Measurements from ENCODE around the gene HDAC10. TPM values are rescaled to one million over a fixed set of nuclear protein-coding genes. Genes with fewer than 3 reads are reported as not detected.

Gene HDAC10
- total and polyA plus RNA-seq, 2 experiments from 2014 or later, result 23.8 to 30.2 TPM

DNA sequence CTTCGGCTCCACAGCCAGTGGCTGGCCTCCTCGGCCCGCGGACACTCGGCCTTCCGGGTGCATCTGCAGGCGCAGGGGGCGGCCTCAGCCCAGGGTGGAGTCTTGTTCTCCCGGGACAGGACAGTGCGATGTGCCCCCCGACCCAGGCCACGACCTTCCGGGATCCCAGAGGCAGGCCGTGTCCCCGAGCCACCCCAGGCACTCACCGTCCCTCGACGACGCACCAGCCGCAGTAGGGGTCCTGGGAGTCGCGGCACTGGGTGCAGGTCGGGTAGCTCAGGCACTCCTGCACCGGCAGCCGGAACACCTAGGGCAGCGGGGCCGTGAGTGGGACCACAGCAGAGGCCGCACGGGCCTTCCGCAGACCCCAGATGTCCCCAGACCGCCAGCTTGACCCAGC lies 36.7 kb upstream of the HDAC10 start:
- Histone ChIP-seq H3K27me3 (no peaks in the 10 kb centered on the region), H3K79me2 (peaks cover 59% of the 10 kb centered on the region), H4K20me1 (ENCODE audit: insufficient read depth, poor library complexity, severe bottlenecking) (peaks cover 45% of the 10 kb centered on the region), H2AFZ (no peak overlapping the region), H3K4me3 (no peak overlapping the region), H3K9me2 (replicated peaks; ENCODE audit: insufficient read depth) (no peaks in the 10 kb centered on the region), H3K4me2 (no peak overlapping the region), H3K4me1 (ENCODE audit: insufficient read depth) (peaks cover 9% of the 10 kb centered on the region), H3K36me3 (replicated peaks; ENCODE audit: insufficient read depth, low read depth) (no peaks in the 10 kb centered on the region), H3K9me3 (ENCODE audit: low read depth) (no peaks in the 10 kb centered on the region), H3K27ac (no peak overlapping the region)
- TF ChIP-seq EZH2phosphoT487 (IDR thresholded peaks at IDR 0.05; ENCODE audit: low read depth, severe bottlenecking, unreplicated experiment), result no peak
- TF ChIP-seq, protein P1, sequence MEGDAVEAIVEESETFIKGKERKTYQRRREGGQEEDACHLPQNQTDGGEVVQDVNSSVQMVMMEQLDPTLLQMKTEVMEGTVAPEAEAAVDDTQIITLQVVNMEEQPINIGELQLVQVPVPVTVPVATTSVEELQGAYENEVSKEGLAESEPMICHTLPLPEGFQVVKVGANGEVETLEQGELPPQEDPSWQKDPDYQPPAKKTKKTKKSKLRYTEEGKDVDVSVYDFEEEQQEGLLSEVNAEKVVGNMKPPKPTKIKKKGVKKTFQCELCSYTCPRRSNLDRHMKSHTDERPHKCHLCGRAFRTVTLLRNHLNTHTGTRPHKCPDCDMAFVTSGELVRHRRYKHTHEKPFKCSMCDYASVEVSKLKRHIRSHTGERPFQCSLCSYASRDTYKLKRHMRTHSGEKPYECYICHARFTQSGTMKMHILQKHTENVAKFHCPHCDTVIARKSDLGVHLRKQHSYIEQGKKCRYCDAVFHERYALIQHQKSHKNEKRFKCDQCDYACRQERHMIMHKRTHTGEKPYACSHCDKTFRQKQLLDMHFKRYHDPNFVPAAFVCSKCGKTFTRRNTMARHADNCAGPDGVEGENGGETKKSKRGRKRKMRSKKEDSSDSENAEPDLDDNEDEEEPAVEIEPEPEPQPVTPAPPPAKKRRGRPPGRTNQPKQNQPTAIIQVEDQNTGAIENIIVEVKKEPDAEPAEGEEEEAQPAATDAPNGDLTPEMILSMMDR (IDR thresholded peaks at IDR 0.05; ENCODE audit: poor library complexity), result no peak
- TF ChIP-seq EZH2 (IDR thresholded peaks at IDR 0.05; ENCODE audit: borderline replicate concordance), result no peak
- DNase-seq (ENCODE audit: low spot score), result no peak
- over 99% methylated on average over 21 of the region's 31 CpGs for WGBS (ENCODE audit: low lambda C conversion rate, missing lambda C conversion rate)

DNA sequence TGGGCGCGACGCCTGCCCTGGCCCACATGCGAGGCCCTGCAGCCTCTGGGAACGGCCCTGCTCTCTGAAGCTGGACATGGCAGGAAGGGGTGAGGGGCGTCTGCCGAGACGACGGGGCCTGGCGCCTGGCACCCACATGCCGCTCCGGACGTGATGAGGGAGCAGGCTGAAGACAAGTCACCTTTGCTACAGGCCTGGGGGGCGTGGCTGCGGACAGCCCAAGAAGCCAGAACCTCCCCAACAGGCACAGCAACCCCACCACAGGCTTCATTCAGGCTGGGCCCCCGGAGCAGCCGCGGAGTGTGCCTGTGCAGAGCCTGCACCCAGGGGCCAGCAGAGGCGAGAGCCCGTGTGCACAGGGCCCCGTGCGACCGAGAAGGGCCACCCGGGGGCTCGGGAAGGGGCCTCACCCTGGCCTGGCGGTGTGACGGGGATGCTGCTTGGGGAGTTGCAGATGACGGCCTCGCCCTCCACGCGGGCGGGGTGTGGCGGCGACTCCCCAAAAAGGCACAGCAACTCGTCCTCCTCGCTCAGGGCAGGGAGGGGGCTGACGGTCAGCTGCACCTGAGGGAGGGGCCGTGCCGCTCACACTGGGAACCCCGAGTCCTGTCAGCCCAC lies 35.7 kb upstream of the HDAC10 start:
- WGBS (ENCODE audit: low lambda C conversion rate, missing lambda C conversion rate), result 94% methylated on average over 40 of the region's 40 CpGs
- H3K79me2 ChIP-seq, result peaks cover 50% of the 10 kb centered on the region
- DNase-seq (ENCODE audit: low spot score), result no peak

DNA sequence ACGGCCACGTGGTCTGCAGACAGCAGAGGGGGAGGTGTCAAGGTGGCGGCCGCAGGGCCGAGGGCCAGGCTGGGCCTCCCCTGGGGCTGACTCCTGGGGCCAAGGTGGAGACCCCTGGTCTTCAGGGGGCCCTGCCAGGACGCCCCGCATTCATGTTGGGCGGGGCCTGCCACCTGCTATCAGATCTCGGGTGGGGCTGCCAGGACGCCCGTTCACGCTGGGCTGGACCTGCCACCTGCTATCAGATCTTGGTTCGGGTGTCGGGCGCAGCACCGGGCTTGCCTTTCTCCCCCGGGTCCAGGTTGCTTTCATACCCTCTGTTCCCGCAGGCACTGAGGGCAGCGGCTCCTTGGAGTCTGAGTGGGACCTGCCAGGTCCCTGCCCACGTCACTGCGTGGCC lies 35.2 kb upstream of the HDAC10 start:
- Histone ChIP-seq H3K27ac (no peak overlapping the region), H3K4me2 (no peak overlapping the region), H3K27me3 (no peaks in the 10 kb centered on the region), H4K20me1 (ENCODE audit: insufficient read depth, poor library complexity, severe bottlenecking) (peaks cover 30% of the 10 kb centered on the region), H3K4me3 (no peak overlapping the region), H2AFZ (no peak overlapping the region), H3K36me3 (replicated peaks; ENCODE audit: insufficient read depth, low read depth) (no peaks in the 10 kb centered on the region), H3K9me3 (ENCODE audit: low read depth) (no peaks in the 10 kb centered on the region), H3K4me1 (ENCODE audit: insufficient read depth) (peaks cover 12% of the 10 kb centered on the region), H3K9me2 (replicated peaks; ENCODE audit: insufficient read depth) (no peaks in the 10 kb centered on the region), H3K79me2 (peaks cover 44% of the 10 kb centered on the region)
- TF ChIP-seq EZH2phosphoT487 (IDR thresholded peaks at IDR 0.05; ENCODE audit: low read depth, severe bottlenecking, unreplicated experiment) (no peak), EZH2 (IDR thresholded peaks at IDR 0.05; ENCODE audit: borderline replicate concordance) (no peak)
- TF ChIP-seq, protein P1 (IDR thresholded peaks at IDR 0.05; ENCODE audit: poor library complexity), result no peak
- DNase-seq (ENCODE audit: low spot score), result no peak
- 97% methylated on average over 21 of the region's 21 CpGs for WGBS (ENCODE audit: low lambda C conversion rate, missing lambda C conversion rate)

More for the DNA sequence above, 35.7 kb upstream of the HDAC10 start:
- no peaks in the 10 kb centered on the region for H3K9me3 ChIP-seq (ENCODE audit: low read depth)
- no peak overlapping the region for H3K27ac ChIP-seq
- TF ChIP-seq EZH2 (IDR thresholded peaks at IDR 0.05; ENCODE audit: borderline replicate concordance), result no peak
- TF ChIP-seq, protein P1 (IDR thresholded peaks at IDR 0.05; ENCODE audit: poor library complexity), result no peak
- TF ChIP-seq EZH2phosphoT487 (IDR thresholded peaks at IDR 0.05; ENCODE audit: low read depth, severe bottlenecking, unreplicated experiment), result no peak
- H3K4me3 ChIP-seq, result no peak overlapping the region
- H3K36me3 ChIP-seq (replicated peaks; ENCODE audit: insufficient read depth, low read depth), result no peaks in the 10 kb centered on the region
- no peak overlapping the region for H2AFZ ChIP-seq
- H3K27me3 ChIP-seq, result no peaks in the 10 kb centered on the region
- H4K20me1 ChIP-seq (ENCODE audit: insufficient read depth, poor library complexity, severe bottlenecking), result peaks cover 36% of the 10 kb centered on the region
- H3K9me2 ChIP-seq (replicated peaks; ENCODE audit: insufficient read depth), result no peaks in the 10 kb centered on the region
- H3K4me2 ChIP-seq, result no peak overlapping the region
- peaks cover 12% of the 10 kb centered on the region for H3K4me1 ChIP-seq (ENCODE audit: insufficient read depth)
